HEK293 (cell line): ENCODE measurements around the gene SYT13.
"Not testable (repeated sequence)": the region's sequence is repeated elsewhere in the genome, so short reads cannot be mapped to it uniquely, and the experiment has no call there.

Source experiments
- CTCF ChIA-PET: fragments of 350-600 bp; formaldehyde crosslinking; extraction: SDS; loops from one replicate; lab custom pipeline; 2021; ENCODE audit warnings: antibody characterized with exemption; lab: Yijun Ruan, JAX
- POLR2A ChIA-PET: fragments of 300-600 bp; formaldehyde crosslinking; extraction: SDS; loops from one replicate; lab custom pipeline; 2020; ENCODE audit warnings: antibody characterized with exemption, inconsistent platforms; lab: Yijun Ruan, JAX
- H3K27ac ChIP-seq: fragments of 200-500 bp; sonication (Bioruptor generic); 2 replicates; pipeline ENCODE4 v1.5.1; 2014; ENCODE audit warnings: low read depth, low read length, control low read depth, inconsistent platforms; ENCODE audit errors: extremely low read depth
- H3K36me3 ChIP-seq, 2 experiments: fragments of 200-500 bp in 1 of 2; sonication (Bioruptor generic) in 1 of 2; 1 replicate in 1 of 2; 2 replicates in 1 of 2; pipeline ENCODE4 v1.5.1; 2014 to 2017; ENCODE audit warnings: inconsistent platforms in 2 of 2, low read length in 2 of 2; ENCODE audit not compliant: control insufficient read depth in 2 of 2, insufficient read depth in 1 of 2
- H3K4me1 ChIP-seq: fragments of 200-500 bp; sonication (Bioruptor generic); 2 replicates; pipeline ENCODE4 v1.5.1; 2014; ENCODE audit warnings: mild to moderate bottlenecking, low read length, inconsistent platforms; ENCODE audit not compliant: control insufficient read depth, insufficient read depth
- H3K4me3 ChIP-seq: 2 replicates; pipeline ENCODE4 v1.5.1; 2011; ENCODE audit warnings: low read depth, mild to moderate bottlenecking, control low read depth, low read length, moderate library complexity
- H3K9me3 ChIP-seq: fragments of 200-500 bp; sonication (Bioruptor generic); 2 replicates; pipeline ENCODE4 v1.5.1; 2014; ENCODE audit warnings: low read depth, low read length, inconsistent platforms; ENCODE audit not compliant: control insufficient read depth, insufficient read depth
- IKZF3 ChIP-seq: fragments of 450-650 bp; IDR thresholded peaks from 2 replicates; pipeline ENCODE4 v1.5.0; 2018; ENCODE audit warnings: missing biosample characterization, mild to moderate bottlenecking, missing genetic modification characterization, moderate library complexity
- PRDM10 ChIP-seq: fragments of 450-650 bp; formaldehyde crosslinking; IDR thresholded peaks from 2 replicates; pipeline ENCODE4 v1.5.1; 2016; ENCODE audit warnings: missing biosample characterization, missing genetic modification characterization
- SCRT2 ChIP-seq: fragments of 450-650 bp; formaldehyde crosslinking; IDR thresholded peaks from 2 replicates; pipeline ENCODE4 v1.5.1; 2016; ENCODE audit warnings: missing biosample characterization, missing genetic modification characterization
- SETDB1 ChIP-seq: IDR thresholded peaks from one replicate; pipeline ENCODE4 v1.6.1; 2017; ENCODE audit warnings: mild to moderate bottlenecking, low read length, moderate library complexity, mixed read lengths; ENCODE audit not compliant: insufficient read length
- ZBTB17 ChIP-seq: fragments of 450-650 bp; formaldehyde crosslinking; IDR thresholded peaks from 2 replicates; pipeline ENCODE4 v1.5.1; 2016; ENCODE audit warnings: missing biosample characterization, missing genetic modification characterization
- ZNF121 ChIP-seq: fragments of 450-650 bp; formaldehyde crosslinking; IDR thresholded peaks from 2 replicates; pipeline ENCODE4 v1.5.1; 2016; ENCODE audit warnings: missing biosample characterization, missing genetic modification characterization
- ZNF140 ChIP-seq: fragments of 450-650 bp; formaldehyde crosslinking; IDR thresholded peaks from 2 replicates; pipeline ENCODE4 v1.5.1; 2016; ENCODE audit warnings: missing biosample characterization, missing genetic modification characterization
- ZNF146 ChIP-seq: fragments of 450-650 bp; formaldehyde crosslinking; IDR thresholded peaks from 2 replicates; pipeline ENCODE4 v1.5.1; 2016; ENCODE audit warnings: missing biosample characterization, missing genetic modification characterization
- ZNF184 ChIP-seq: fragments of 450-650 bp; IDR thresholded peaks from 2 replicates; pipeline ENCODE4 v1.5.1; 2018; ENCODE audit warnings: missing biosample characterization, mild to moderate bottlenecking, missing genetic modification characterization
- ZNF23 ChIP-seq: fragments of 450-650 bp; formaldehyde crosslinking; IDR thresholded peaks from 2 replicates; pipeline ENCODE4 v1.5.1; 2016; ENCODE audit warnings: missing biosample characterization, missing genetic modification characterization, borderline replicate concordance
- ZNF248 ChIP-seq: fragments of 450-650 bp; formaldehyde crosslinking; IDR thresholded peaks from 2 replicates; pipeline ENCODE4 v1.5.1; 2017; ENCODE audit warnings: missing biosample characterization, missing genetic modification characterization
- ZNF280D ChIP-seq: fragments of 450-650 bp; formaldehyde crosslinking; IDR thresholded peaks from 2 replicates; pipeline ENCODE4 v1.5.1; 2016; ENCODE audit warnings: missing biosample characterization, missing genetic modification characterization
- ZNF394 ChIP-seq: fragments of 450-650 bp; formaldehyde crosslinking; IDR thresholded peaks from 2 replicates; pipeline ENCODE4 v1.5.1; 2016; ENCODE audit warnings: missing biosample characterization, missing genetic modification characterization, mild to moderate bottlenecking, moderate library complexity, borderline replicate concordance
- ZNF48 ChIP-seq: fragments of 450-650 bp; formaldehyde crosslinking; IDR thresholded peaks from 2 replicates; pipeline ENCODE4 v1.5.1; 2016; ENCODE audit warnings: missing biosample characterization, missing genetic modification characterization
- ZNF571 ChIP-seq: fragments of 450-650 bp; formaldehyde crosslinking; IDR thresholded peaks from 2 replicates; pipeline ENCODE4 v1.5.0; 2017; ENCODE audit warnings: missing biosample characterization, missing genetic modification characterization

SYT13 gene

GRCh38 chr11:45250035-45250718 is 36.0 kb downstream of the SYT13 start:
- H3K36me3 ChIP-seq = no peaks in the 10 kb centered on the region
- ChIA-PET CTCF (interaction anchor here (0.6 to 1.3 kb wide), 5 partner anchors 12 to 1114 kb away, joined by 3 to 4 read pairs (median 3); no protein-coding TSS in a partner anchor), POLR2A (no interaction called here)
- H3K9me3 ChIP-seq = no peaks in the 10 kb centered on the region
- H3K4me3 ChIP-seq = no peak overlapping the region
- no peak overlapping the region for H3K27ac ChIP-seq
- H3K4me1 ChIP-seq = no peaks in the 10 kb centered on the region
- TF ChIP-seq ZNF140 (tag by site-specific recombination) (no peak), SCRT2 (tag by site-specific recombination) (no peak), ZNF248 (tag by site-specific recombination) (no peak), ZNF394 (tag by site-specific recombination) (no peak), SETDB1 (no peak), PRDM10 (tag by site-specific recombination) (peak; percentile 47), IKZF3 (tag by site-specific recombination) (no peak), ZNF184 (tag by site-specific recombination) (no peak)

- POLR2A ChIA-PET, H3K36me3 ChIP-seq, H3K9me3 ChIP-seq, H3K27ac ChIP-seq, H3K4me3 ChIP-seq, H3K4me1 ChIP-seq: not testable (repeated sequence)
- CTCF ChIA-PET = interaction anchor here (1.0 kb wide), 1 partner anchor 60 kb away, joined by 4 read pairs; no protein-coding TSS in a partner anchor
- TF ChIP-seq ZNF280D (0 out of 2 replicates have a peak, but pooled peaks have one; percentile 46), ZNF146 (peak; percentile 78)
These were observed 36.8 kb downstream of the SYT13 start for GRCh38 chr11:45249372-45249771.

GRCh38 chr11:45248501-45249011 is 37.6 kb downstream of the SYT13 start:
- H3K4me3 ChIP-seq = no peak overlapping the region

More at GRCh38 chr11:45248501-45249011, 37.6 kb downstream of the SYT13 start:
- CTCF ChIA-PET = no interaction called here
- Histone ChIP-seq H3K27ac (no peak overlapping the region), H3K36me3 (no peaks in the 10 kb centered on the region), H3K4me1 (no peaks in the 10 kb centered on the region), H3K9me3 (no peaks in the 10 kb centered on the region)
- TF ChIP-seq ZNF571 (tag by site-specific recombination) (no peak), ZNF23 (tag by site-specific recombination) (no peak), ZNF48 (tag by site-specific recombination) (no peak), ZBTB17 (tag by site-specific recombination) (no peak), ZNF121 (tag by site-specific recombination) (no peak)
- POLR2A ChIA-PET = no interaction called here
